ENCODE results near the gene GJA3.

Gene GJA3

DNA sequence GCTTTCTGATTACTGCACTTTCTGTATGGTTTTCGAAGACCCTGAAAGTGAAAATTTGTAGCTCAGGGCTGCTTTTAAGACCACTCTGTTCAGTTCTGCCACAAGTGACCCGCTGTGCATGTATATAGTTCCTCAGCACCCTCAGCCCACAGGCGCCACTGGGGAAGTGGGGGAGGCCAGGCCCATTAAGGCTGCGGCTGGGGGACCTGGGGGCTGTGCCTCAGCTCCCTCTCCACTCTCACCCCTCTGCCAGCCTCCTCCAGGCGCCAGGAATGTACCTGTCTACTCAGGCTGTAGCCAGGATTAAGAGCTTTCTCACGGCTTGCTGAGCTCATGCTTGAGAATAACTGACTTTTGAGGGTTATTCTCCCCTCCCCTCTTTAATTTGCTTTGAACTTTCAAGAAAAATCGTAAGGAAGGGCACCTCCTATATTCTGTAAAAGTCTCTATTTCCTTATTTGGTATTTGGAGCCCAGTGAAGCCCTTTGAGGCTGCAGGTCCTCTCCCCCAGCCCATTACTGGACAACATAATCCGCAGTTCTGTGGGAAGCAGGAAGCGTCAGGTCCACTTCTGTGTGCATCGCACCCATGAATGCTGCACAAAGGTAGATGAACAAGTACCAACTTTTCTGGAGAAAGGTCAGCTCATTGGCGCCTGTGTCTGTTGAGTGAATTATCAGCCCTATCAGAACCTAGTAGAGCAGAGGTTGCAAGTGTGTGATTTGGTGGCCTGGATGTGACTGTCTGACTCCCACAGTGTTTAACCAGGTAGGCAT is 29.6 kb downstream of the GJA3 start:
- H3K27me3 Mint-ChIP-seq, result peaks cover 35% of the 10 kb centered on the region
- no peak overlapping the region for H3K27ac Mint-ChIP-seq
- peaks cover 7% of the 10 kb centered on the region for H3K4me1 Mint-ChIP-seq (ENCODE audit: low read depth)
- H3K9me3 Mint-ChIP-seq, result no peaks in the 10 kb centered on the region
- no peaks in the 10 kb centered on the region for H3K36me3 Mint-ChIP-seq (ENCODE audit: low read depth)
- no peak for DNase-seq
- no peak overlapping the region for H3K4me3 Mint-ChIP-seq

GRCh38 chr13:20130652-20131051 is 30.2 kb downstream of the GJA3 start:
- no peaks in the 10 kb centered on the region for H3K9me3 Mint-ChIP-seq
- H3K36me3 Mint-ChIP-seq (ENCODE audit: low read depth), result no peaks in the 10 kb centered on the region
- peaks cover 39% of the 10 kb centered on the region for H3K27me3 Mint-ChIP-seq
- H3K4me3 Mint-ChIP-seq, result no peak overlapping the region
- no peak overlapping the region for H3K27ac Mint-ChIP-seq
- peaks cover 7% of the 10 kb centered on the region for H3K4me1 Mint-ChIP-seq (ENCODE audit: low read depth)
- no peak for DNase-seq

GRCh38 chr13:20130012-20130411 is 30.8 kb downstream of the GJA3 start:
- Mint-ChIP-seq H3K36me3 (ENCODE audit: low read depth) (no peaks in the 10 kb centered on the region), H3K4me3 (no peak overlapping the region), H3K9me3 (no peaks in the 10 kb centered on the region), H3K27ac (no peak overlapping the region), H3K27me3 (peaks cover 39% of the 10 kb centered on the region), H3K4me1 (ENCODE audit: low read depth) (peaks cover 7% of the 10 kb centered on the region)
- no peak for DNase-seq

DNA sequence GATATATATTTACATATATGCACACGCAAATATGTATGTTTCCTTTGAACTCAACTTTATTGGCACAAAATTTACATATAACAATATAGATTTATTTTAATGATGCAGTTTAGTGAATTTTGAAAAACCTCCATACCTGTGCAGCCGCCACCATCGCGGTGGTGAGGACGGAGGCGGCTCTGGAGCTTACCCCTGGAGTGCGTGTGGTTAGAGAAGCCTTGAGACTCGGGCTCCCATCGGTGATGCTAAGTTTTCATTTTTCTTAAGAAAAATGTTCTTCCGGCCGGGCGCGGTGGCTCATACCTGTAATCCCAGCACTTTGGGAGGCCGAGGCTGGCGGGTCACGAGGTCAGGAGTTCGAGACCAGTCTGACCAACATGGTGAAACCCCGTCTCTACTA is 31.8 kb downstream of the GJA3 start:
- no peak for DNase-seq
- peak overlapping the region; percentile 60 for H3K4me3 Mint-ChIP-seq
- no peaks in the 10 kb centered on the region for H3K36me3 Mint-ChIP-seq (ENCODE audit: low read depth)
- H3K27me3 Mint-ChIP-seq, result peaks cover 42% of the 10 kb centered on the region
- no peaks in the 10 kb centered on the region for H3K9me3 Mint-ChIP-seq
- H3K27ac Mint-ChIP-seq, result no peak overlapping the region
- peaks cover 7% of the 10 kb centered on the region for H3K4me1 Mint-ChIP-seq (ENCODE audit: low read depth)

DNA sequence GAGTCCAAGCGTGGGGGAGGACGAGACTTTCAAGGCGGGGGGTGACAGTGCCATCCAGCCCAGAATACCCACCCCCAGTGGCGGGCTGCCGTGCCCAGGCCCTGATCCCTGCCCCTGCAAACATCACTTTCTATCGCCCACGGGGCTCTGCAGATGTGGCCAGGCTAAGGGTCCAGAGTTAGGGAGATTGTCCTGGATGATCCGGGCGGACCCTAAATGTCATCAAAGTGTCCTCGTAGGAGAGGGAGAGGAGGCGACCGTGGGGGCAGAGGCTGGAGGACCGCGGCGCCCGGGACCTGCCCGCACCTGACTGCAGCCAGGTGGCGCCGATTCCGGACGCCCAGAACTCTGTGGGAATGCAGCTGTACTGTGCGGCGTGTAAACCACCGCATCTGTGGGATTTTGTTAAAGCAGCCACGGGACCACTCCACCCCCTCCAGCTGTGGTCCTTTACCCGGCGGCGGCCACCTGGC is 32.4 kb downstream of the GJA3 start:
- peaks cover 42% of the 10 kb centered on the region for H3K27me3 Mint-ChIP-seq
- H3K4me1 Mint-ChIP-seq (ENCODE audit: low read depth), result peaks cover 7% of the 10 kb centered on the region
- no peaks in the 10 kb centered on the region for H3K36me3 Mint-ChIP-seq (ENCODE audit: low read depth)
- H3K27ac Mint-ChIP-seq, result no peak overlapping the region
- H3K4me3 Mint-ChIP-seq, result peak overlapping the region; percentile 60
- peak; percentile 49 for DNase-seq
- H3K9me3 Mint-ChIP-seq, result no peaks in the 10 kb centered on the region

- Mint-ChIP-seq H3K9me3 (no peaks in the 10 kb centered on the region), H3K4me3 (peak overlapping the region; percentile 65), H3K27ac (no peak overlapping the region), H3K4me1 (ENCODE audit: low read depth) (peaks cover 7% of the 10 kb centered on the region), H3K27me3 (peaks cover 35% of the 10 kb centered on the region), H3K36me3 (ENCODE audit: low read depth) (no peaks in the 10 kb centered on the region)
- peak; percentile 62 for DNase-seq
These were observed 33.0 kb downstream of the GJA3 start for GRCh38 chr13:20127562-20128458.

DNA sequence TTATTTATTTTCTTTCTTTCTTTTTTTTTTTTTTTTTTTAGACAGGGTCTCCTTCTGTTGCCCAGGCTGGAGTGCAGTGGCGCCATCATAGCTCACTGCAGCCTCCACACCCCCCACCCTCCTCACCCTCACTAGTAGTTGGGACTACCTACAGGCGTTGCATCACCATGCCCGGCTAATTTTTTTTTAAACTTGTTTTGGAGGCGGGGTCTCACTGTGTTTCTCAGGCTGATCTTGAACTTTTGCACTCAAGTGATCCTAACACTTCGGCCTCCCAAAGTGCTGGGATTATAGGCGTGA is 33.6 kb downstream of the GJA3 start:
- peak overlapping the region; percentile 65 for H3K4me3 Mint-ChIP-seq
- H3K27me3 Mint-ChIP-seq, result peaks cover 33% of the 10 kb centered on the region
- DNase-seq, result no peak
- no peak overlapping the region for H3K27ac Mint-ChIP-seq
- H3K9me3 Mint-ChIP-seq, result no peaks in the 10 kb centered on the region
- peaks cover 7% of the 10 kb centered on the region for H3K4me1 Mint-ChIP-seq (ENCODE audit: low read depth)
- H3K36me3 Mint-ChIP-seq (ENCODE audit: low read depth), result no peaks in the 10 kb centered on the region

DNA sequence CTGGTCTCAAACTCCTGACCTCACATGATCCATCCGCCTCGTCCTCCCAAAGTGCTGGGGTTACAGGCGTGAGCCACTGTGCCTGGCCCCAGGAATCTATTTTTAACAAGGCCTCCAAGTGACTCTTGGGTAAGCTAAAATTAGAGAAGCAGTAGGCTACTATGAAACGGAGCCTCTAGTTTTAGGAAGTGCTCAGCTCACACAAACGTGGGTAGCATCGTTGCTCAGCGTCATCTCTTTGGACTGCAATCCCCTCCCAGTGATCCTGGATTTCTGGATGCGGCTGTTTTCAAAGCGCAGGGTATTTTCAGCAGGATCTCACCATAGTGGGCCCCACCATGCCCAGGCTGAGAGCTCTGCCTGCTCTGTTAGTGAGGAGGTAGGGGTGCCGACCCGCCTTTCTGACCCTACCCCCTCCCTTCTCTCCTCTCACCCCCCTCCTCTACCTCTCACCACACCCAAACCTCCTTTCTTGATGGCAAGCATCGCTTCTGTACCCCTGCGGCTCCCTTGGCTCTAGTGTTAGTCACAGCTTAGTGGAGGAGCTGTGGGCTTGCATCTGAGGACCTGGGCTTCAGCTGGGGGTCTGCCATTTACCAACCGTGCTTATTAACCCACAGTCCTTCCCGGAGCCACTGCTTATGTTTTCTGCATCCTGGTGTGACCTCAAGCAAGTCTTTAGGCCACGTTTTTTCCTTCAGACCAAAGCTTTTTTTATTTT is 34.2 kb downstream of the GJA3 start:
- peaks cover 33% of the 10 kb centered on the region for H3K27me3 Mint-ChIP-seq
- no peak overlapping the region for H3K27ac Mint-ChIP-seq
- no peaks in the 10 kb centered on the region for H3K36me3 Mint-ChIP-seq (ENCODE audit: low read depth)
- no peak overlapping the region for H3K4me3 Mint-ChIP-seq
- DNase-seq, result no peak
- no peaks in the 10 kb centered on the region for H3K9me3 Mint-ChIP-seq
- peaks cover 7% of the 10 kb centered on the region for H3K4me1 Mint-ChIP-seq (ENCODE audit: low read depth)

- H3K4me1 Mint-ChIP-seq (ENCODE audit: low read depth), result peaks cover 15% of the 10 kb centered on the region
- no peaks in the 10 kb centered on the region for H3K36me3 Mint-ChIP-seq (ENCODE audit: low read depth)
- peaks cover 33% of the 10 kb centered on the region for H3K27me3 Mint-ChIP-seq
- no peak overlapping the region for H3K27ac Mint-ChIP-seq
- H3K4me3 Mint-ChIP-seq, result no peak overlapping the region
- no peaks in the 10 kb centered on the region for H3K9me3 Mint-ChIP-seq
- DNase-seq, result no peak
These were observed 35.1 kb downstream of the GJA3 start for GRCh38 chr13:20125783-20126165.

- H3K27me3 Mint-ChIP-seq, result peaks cover 33% of the 10 kb centered on the region
These were observed 35.6 kb downstream of the GJA3 start for GRCh38 chr13:20125129-20125782.

GRCh38 chr13:20124303-20124702 is 36.5 kb downstream of the GJA3 start:
- H3K4me1 Mint-ChIP-seq (ENCODE audit: low read depth), result peaks cover 29% of the 10 kb centered on the region
- no peak overlapping the region for H3K27ac Mint-ChIP-seq
- peaks cover 33% of the 10 kb centered on the region for H3K27me3 Mint-ChIP-seq
- H3K4me3 Mint-ChIP-seq, result no peak overlapping the region
- no peaks in the 10 kb centered on the region for H3K36me3 Mint-ChIP-seq (ENCODE audit: low read depth)
- DNase-seq, result no peak
- H3K9me3 Mint-ChIP-seq, result no peaks in the 10 kb centered on the region

More at GRCh38 chr13:20125129-20125782, 35.6 kb downstream of the GJA3 start:
- Mint-ChIP-seq H3K4me3 (no peak overlapping the region), H3K4me1 (ENCODE audit: low read depth) (peaks cover 20% of the 10 kb centered on the region), H3K36me3 (ENCODE audit: low read depth) (no peaks in the 10 kb centered on the region), H3K27ac (no peak overlapping the region), H3K9me3 (no peaks in the 10 kb centered on the region)
- DNase-seq, result no peak

GRCh38 chr13:20121159-20121525 is 39.7 kb downstream of the GJA3 start:
- Mint-ChIP-seq H3K27me3 (peaks cover 14% of the 10 kb centered on the region), H3K9me3 (no peaks in the 10 kb centered on the region), H3K27ac (peak overlapping the region; percentile 79), H3K4me1 (ENCODE audit: low read depth) (peaks cover 29% of the 10 kb centered on the region), H3K36me3 (ENCODE audit: low read depth) (no peaks in the 10 kb centered on the region), H3K4me3 (peak overlapping the region; percentile 73)
- no peak for DNase-seq

DNA sequence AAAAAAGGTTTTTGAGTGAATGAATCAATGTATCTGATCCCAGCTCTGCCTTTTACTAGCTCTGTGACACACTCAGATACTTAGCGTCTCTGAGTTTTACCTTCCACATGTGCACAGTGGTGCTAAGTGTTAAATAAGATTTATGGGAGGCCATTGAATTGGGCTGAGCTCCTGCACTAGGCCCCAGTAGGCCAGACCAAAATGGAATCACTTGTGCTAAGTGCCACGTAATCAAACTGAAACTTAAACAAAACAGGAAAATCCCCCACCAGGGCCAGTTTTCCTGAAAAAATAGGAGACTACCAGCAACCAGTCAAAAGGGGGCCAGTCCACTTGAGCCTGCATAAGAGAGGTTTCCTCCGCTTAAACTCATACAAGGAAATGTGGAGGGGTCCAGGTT is 40.9 kb downstream of the GJA3 start:
- Mint-ChIP-seq H3K4me1 (ENCODE audit: low read depth) (peaks cover 29% of the 10 kb centered on the region), H3K27me3 (peaks cover 6% of the 10 kb centered on the region), H3K27ac (peak overlapping the region; percentile 69), H3K9me3 (no peaks in the 10 kb centered on the region), H3K36me3 (ENCODE audit: low read depth) (no peaks in the 10 kb centered on the region), H3K4me3 (peak overlapping the region; percentile 80)
- no peak for DNase-seq

Measured in activated T-cell treated with anti-CD3 and anti-CD28 coated beads, Interleukin-2, amount 50 U/mL, for 24 hours (primary cell).